Measurements from ENCODE around the gene PDS5B.

The PDS5B gene

DNA sequence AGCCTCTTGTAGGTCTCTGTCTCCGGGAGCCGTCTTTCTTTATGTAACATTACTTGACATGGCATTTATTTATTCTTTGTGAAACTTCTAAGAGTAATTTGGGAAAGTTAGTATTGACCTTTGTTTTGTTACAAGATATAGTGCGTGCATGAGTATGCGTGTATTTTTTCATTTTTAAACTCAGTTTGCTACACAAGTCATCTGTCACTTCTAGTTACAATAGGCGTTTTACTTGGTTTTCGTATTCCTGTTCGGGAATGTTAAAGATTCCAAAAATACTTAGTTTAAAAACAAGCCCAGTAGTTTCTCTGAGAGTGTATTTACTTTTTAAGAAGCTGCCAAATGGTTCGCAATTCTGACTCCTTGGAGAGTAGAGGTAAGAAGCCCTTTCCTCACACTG, 3.2 kb downstream of the PDS5B start:
- no peak for DNase-seq (ENCODE audit: low read depth in 2 of 2, low spot score in 1 of 2)

DNA sequence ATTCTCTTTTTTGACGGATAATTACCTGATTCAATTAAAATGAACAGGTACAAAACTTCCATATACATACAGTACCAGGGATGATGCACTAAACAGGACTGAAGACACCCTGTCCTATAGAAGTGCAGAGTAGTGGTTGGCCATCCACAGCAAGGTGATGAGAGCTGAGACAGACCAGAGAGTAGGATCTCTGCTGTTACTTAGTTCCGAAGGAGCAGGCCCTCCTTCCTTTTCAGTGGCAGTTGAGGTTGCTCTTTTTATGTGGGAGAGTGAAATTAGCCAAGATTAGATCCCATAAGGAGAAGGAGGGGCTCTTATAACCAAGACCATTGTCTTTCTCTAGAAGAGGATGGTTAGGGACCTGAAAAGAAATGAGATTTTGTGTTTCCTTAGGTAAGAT, 4.0 kb downstream of the PDS5B start:
- DNase-seq (ENCODE audit: low read depth in 2 of 2, low spot score in 1 of 2), result no peak

DNA sequence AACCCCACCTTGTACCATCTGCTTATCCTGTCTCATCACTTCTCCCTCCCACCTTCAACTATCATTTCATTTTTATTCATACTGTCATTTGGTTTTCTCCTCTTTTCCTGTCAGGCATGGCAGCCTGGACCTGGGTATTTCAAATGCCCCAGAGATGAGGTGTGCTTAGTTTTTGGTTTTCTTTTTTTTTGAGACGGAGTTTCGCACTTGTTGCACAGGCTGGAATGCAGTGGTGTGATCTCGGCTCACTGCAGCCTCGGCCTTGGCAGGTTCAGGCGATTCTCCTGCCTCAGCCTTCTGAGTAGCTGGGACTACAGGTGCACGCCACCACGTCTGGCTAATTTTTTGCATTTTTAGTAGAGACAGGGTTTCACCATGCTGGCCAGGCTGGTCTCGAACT, 5.8 kb downstream of the PDS5B start:
- no peak for DNase-seq (ENCODE audit: low read depth in 2 of 2, low spot score in 1 of 2)

DNA sequence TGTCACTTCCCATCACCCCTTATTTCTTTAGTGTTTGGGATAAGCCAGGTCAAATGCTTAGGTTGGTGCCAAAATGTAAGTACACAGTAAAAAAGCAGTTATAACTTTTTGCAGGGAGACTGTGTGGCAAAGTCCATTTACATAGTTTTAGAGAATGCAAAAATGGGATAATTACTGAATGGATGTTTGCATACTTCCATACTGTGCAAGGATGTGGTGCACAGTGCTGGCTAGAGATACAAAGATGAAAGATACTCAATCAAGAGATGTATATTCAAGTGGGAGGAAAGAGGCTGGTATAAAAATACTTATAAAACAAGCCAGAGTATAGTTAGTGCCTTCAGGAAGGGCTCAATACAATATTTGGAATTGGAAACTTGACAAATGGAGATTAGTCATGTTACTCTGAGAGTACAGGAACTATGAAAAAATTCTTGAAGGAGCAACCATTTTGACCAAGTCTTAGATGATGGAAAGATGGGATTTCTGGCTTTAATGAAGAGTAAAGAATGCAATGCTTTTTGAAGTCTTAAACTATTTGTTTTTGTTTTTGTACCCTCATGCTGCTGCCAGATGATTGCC, 8.0 kb downstream of the PDS5B start:
- no peak for DNase-seq (ENCODE audit: low read depth in 2 of 2, low spot score in 1 of 2)

DNA sequence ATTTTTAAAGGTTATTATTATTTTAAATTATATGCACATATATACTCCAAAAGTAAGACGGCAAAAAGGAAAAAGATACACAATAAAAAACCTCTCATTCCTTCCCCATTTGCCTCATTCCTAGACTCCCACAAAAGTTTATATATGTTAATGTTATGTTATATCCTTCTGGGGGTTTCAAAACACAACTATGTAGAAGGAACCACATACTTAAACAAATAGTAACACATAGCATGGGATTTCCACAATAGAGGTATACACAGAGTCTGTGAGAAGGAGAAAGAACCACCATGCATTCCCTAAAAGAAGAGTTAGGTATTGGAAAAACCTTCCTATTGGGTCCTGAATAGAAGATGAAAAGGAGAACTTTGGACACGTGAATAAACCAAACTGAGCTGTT, 9.1 kb downstream of the PDS5B start:
- no peak for DNase-seq (ENCODE audit: low read depth in 2 of 2, low spot score in 1 of 2)

DNA sequence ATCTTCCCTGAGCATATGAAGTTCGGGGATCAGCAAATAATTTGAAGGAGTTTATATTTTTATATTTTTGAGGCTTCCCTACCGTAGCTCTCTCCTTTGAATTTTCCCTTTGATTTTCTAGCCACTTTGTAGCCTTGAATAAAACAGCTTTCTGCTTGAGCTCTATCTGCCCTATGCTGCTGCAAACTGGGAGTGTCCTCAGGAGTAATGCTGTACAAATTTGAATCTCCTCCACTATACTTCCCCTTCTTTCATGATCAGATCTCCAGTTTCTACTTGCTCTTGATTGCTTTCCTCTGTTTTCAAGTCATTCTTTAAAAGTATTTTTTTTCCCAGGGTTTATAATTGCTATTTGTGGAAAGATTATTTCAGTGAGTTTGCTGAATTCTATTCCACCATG, 14.6 kb downstream of the PDS5B start:
- no peak for DNase-seq (ENCODE audit: low read depth in 2 of 2, low spot score in 1 of 2)

DNA sequence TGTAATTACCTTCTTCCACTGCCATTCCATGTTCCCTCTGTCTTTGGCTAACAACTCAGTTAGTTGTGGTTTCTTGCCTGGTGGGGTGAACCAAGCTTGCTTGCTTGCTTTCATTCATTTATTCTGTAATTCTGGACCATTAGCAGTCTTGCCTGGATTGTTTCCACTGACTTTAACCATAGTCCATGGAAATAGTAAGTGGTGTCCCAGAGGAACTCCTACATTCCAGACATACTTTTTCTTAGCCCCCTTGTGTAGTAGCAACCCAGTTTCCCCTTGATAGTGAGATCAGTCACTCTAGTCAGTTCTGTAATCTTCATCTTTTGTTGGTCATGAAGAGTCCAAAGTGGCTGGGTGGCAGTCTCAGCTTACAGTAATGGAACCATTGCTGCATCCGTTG, 23.2 kb downstream of the PDS5B start:
- no peak for DNase-seq (ENCODE audit: low read depth in 2 of 2, low spot score in 1 of 2)

DNA sequence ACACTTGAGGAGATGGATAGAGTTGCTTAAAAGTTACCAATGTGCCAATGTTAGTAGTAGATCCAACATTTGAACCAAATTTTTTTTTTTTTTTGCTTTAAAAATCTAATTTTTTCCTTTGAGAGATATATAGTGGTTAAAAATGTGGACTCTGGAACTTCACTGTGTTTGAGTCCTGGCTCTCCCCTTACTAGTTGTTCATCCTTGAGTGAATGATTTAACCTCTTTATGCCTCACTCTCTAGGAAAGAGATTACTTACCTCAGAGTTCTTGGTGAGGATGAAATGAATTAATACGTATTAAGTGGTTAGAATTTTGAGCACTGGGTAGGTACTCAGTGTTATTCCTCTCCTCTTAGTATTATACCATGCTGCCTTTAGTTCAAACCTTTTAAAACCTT, 24.3 kb downstream of the PDS5B start:
- DNase-seq (ENCODE audit: low read depth in 2 of 2, low spot score in 1 of 2), result no peak

DNA sequence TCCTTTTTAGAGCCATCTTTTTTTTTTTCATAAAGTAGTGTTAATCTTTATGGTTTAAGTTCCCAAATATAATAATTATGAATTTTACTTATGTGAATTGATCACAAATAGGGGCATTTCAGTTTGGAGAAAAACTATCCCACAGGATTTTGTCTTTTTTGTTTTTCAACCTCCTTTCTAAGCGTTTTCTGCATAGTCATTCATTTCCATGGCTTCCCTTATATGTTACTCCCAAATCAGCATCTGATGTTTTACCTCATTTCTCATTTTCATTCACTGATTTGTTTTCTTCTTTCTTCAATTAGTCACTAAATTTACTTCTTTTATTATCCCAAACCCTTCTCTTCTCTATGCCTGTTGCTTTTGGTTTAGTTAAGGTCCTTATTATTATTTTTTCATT, 24.7 kb downstream of the PDS5B start:
- DNase-seq (ENCODE audit: low read depth in 2 of 2, low spot score in 1 of 2), result no peak

DNA sequence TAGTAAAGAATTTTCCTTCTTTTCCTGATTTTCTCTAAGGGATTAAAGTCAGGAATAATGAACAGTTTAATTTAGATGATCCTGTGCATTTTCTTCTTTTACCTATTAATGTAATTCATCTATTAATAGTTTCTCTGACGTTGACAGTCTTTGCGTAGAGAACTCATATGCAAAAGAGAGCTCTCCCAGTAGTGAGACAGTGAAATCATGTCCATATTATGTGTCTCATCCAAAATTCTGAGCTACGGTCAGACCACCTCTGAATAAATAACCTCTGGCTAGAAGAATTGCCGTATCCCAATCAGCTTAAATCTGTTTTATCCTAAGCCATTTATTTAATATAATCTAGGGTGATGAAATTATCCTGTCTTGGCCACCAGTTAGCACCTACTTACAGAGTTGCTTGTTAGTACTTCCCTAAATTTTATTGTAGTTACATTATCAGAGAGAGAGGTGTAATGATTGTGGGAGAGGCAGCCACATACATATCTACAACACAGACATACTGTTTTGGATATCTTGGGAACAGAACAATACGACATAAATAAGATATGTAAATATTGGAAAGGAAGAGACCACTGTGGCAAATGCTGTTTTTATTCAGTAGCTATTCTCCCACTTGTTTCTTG, 30.7 kb downstream of the PDS5B start:
- DNase-seq (ENCODE audit: low read depth in 2 of 2, low spot score in 1 of 2), result no peak

DNA sequence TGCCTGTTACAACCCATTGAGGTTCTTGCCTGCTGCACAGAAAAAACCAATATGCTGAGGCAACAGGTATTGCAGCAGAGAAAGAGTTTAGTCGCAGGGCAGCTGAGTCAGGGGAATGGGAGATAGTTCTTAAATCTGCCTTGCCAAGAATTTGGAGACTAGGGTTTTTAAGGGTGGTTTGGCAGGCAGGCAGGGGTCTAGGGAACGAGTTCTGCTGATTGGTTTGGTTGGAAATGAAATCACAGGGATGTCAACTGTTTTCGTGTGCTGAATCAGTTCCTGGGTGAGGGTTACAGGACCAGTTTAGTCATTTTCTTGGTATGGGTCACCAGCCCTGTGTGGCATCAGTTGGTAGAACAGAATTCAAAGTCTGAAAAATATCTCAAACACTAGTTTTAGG, 36.6 kb downstream of the PDS5B start:
- DNase-seq (ENCODE audit: low read depth in 2 of 2, low spot score in 1 of 2), result no peak

DNA sequence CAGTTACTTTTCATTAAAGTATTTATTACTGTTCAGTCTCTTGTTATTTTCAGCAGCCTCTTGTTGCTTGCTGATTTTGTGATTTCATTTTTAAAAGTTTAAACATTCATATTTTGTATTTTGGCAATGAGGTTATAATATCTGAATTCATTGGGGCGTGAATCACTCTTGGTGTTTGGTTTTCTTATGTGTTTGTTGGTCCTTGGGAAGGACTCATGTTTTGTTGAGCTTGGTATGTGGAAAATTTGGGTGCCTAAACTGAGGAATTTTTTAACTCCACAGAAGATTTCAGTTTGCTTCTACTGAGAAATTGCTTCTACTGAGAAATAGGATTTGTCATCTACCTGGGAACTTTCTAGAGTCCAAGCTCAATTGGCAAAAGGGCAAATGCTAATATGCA, 38.2 kb downstream of the PDS5B start:
- DNase-seq (ENCODE audit: low read depth in 2 of 2, low spot score in 1 of 2), result no peak

DNA sequence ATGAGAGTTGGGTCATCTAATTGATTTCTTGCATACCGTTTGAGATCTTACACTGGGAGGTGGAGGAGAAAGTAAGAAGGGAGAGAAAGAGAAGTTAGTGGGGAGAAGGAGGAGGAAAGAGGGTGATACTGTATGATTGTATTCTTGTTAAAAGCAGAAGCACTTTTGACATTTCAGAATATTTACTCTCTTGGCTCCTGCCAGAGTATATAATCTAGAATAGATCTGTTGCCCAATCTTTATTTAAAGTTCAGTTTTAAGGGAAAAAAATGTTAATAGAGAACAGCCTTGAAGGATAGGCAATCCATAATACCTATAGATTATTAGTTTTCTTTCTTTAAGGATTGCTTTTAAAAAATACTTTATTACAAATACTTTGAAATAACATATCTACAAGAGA, 41.5 kb downstream of the PDS5B start:
- DNase-seq (ENCODE audit: low read depth in 2 of 2, low spot score in 1 of 2), result no peak

DNA sequence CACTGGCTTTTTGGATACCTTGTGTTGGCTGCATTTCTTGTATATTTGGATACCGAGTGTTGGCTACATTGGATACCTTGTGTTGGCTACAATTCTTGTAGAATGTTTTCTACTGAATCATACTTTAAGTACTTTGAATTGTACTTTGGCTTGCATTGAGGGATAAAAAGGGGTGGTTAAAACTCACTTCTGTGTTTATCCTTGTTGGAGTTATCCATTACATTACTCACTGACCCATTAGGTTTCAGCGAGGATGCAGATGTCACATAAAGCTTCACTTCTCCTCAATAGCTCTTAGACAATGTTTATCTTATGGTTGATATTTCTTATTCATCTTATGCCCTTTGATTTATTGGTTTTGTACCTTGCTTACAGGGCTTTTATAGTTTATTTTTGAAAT, 43.1 kb downstream of the PDS5B start:
- DNase-seq (ENCODE audit: low read depth in 2 of 2, low spot score in 1 of 2), result no peak

DNA sequence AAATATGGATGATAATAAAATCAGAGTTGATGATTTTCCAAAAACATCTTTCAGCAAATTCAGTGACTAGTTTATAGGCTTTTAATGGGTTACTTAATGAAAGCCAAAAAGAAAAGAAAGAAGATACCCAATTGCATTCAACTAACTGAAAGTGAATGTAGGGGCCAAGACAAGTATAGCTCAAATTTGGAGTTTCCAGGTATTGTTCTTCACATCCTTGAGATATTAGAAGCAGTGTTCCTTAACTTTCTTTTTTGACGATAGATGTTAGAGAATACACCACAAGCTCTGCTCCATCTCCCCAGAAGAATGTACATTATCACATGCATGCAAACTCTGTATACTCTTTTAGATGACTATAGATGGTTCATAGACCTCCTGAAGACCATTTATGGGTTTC, 43.6 kb downstream of the PDS5B start:
- no peak for DNase-seq (ENCODE audit: low read depth in 2 of 2, low spot score in 1 of 2)

DNA sequence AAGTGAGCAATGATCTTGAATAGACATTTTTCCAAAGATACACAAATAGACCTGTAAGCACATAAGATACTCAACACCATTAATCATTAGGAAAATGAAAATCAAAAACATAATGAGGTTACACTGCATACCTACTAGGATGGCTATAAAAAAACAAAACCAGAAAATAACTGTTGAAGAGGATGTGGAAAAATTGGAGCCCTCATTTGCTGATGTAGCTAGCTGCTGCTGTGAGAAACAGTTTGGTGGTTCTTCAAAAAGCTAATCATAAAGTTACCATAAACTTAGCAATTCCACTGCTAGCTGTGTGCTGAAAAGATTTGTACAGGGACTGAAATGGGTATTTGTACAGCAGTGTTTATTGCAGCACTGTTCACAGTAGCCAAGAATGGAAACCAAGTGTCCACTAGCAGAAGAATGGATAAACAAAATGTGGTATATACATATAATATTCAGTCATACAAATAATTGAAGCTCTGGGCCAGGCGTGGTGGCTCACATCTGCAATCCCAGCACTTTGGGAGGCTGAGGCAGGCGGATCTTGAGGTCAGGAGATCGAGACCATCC, 46.2 kb downstream of the PDS5B start:
- DNase-seq (ENCODE audit: low read depth in 2 of 2, low spot score in 1 of 2), result no peak

DNA sequence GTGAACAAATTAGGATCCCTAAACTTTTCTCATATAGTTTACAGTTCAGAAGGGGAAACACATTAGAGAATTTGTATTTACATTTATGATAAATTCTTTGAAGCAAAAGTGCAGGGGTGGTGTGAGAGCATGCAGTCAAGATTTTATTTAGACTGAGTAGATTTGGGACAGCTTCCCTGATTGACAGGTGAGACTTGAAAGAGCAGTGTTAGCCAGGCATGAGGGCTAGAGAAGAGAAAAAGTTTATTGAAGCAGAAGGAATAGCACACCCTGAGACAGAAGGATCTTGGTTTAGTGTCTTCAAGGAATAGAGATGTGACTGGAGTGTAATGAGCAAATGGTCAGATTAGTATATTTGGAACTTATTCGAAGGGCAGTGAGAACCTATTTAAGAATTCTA, 50.5 kb downstream of the PDS5B start:
- no peak for DNase-seq (ENCODE audit: low read depth in 2 of 2, low spot score in 1 of 2)

DNA sequence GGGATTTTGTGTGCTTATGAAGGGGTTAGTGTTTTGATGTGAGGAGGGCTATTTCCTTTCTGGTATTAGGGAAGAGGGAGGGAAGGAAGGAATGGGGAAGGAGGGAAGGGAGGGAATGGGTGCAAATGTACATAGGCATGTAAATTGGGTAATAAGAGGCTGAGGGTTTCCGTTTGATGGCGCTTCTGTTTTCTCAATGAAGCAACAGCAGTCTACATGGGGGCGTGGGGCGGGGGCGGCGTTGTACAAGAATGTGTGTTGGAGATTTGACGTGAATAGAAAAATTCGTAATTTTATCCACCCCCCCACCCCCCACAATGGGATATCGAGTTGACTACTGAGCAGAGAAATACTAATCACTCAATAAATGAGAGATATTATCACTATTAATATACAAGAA, 52.5 kb downstream of the PDS5B start:
- no peak for DNase-seq (ENCODE audit: low read depth in 2 of 2, low spot score in 1 of 2)

DNA sequence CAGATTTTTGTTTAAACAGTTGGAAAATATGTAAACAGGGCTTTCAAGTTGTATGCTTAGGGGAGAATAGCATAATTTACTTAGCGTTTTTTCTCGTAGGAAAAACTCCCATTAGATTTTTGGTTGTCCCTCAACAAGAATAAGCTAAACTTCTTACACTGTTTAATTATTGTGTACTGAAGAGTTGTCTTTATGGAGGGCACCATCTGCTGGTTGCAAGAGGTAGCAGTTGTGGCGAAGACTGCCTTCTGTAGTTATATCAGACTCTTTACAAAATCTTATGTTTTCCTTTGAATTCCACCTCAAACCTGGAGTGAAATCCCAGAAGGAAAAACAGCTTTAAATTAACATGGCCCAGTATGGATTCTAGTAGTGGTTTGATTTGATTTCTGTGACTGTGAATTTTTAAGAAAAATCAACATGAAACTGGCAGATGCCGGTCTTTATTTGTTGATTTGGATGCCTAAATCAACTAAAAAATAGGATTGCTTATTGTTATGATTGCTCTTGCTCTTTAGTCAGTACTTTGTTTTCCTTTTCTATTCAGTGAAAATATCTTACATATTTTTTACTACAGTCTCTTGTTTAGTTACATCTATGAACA, 53.4 kb downstream of the PDS5B start:
- DNase-seq (ENCODE audit: low read depth in 2 of 2, low spot score in 1 of 2), result peak in 1 of 2 donors; percentile 27

DNA sequence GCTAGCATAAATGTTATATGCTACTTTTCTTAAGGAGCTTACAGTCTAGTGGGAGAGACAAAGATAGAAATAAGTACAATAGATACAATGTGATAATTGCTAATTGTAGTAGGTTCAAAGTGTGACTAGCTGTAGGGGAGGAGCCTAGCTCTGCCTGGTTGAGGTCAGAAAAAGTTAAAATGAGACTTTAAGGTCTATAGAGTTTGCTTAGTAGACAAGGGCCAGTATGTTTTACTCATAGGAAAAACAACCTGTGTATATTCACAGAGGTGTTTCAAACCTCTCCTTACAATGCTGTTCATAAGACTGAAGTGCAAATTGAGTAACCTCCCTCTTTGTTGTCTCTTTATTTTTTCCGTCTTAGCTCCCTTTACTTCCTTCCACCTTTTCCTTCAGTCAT, 56.1 kb downstream of the PDS5B start:
- no peak for DNase-seq (ENCODE audit: low read depth in 2 of 2, low spot score in 1 of 2)

DNA sequence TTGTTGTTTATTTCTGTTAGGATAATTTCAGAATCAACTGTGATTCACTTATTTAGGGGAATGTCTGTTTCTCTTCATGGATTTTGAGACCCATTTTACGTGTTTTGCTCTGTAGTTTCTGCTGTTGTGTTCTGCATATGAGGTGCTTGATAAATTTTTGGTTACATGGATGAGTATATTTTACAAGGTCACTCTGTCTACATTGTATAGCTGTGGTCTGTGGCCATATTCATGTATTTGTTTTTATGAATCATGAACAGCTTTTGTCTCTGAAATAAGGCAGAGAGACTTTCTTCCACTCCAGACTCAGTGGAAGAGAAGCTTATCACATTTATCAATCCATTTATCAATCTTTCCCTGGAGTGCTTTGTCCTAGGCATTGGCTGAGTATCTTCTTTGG, 56.6 kb downstream of the PDS5B start:
- DNase-seq (ENCODE audit: low read depth in 2 of 2, low spot score in 1 of 2), result no peak

DNA sequence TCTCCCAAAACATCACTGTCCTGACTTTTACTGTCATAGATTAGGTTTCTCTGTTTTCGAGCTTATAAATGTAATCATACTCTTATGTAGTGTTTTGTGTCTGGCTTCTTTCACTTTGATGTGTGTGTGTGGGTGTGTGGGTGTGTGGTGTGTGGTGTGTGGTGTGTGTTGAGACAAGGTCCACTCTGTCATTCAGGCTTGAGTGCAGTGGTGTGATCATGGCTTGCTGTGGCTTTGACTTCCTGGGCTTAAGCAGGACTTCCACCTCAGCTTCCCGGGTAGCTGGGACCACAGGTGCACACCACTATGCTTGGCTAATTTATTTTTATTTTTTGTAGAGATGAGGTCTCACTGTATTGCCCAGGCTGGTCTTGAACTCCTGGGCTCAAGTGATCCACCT, 59.6 kb downstream of the PDS5B start:
- no peak for DNase-seq (ENCODE audit: low read depth in 2 of 2, low spot score in 1 of 2)

DNA sequence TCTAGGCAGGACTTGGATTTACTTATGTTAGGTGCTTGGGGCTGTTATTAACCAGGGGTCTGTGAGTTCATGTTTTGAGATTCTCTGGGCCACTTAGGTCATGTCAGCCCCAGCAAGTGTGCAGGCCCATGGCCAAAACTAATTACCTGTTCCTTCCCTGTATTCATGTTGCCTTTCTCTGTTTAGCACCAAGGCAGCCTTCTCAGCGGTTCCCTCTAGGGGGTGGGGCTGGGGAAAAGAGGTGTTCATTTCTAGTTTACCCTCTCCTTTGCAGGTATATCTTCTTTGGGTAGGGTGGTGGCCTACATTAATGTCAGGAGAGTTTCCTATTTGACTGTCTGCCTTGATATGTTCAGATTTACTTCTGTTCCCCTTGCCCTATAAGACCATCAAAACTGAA, 61.7 kb downstream of the PDS5B start:
- DNase-seq (ENCODE audit: low read depth in 2 of 2, low spot score in 1 of 2), result no peak
